HL-60 (cell line): ENCODE measurements around the gene ANKRD6.
"Not testable (repeated sequence)": the region's sequence is repeated elsewhere in the genome, so short reads cannot be mapped to it uniquely, and the experiment has no call there.

Experiments
- DNase-seq, 2 experiments: peaks; one replicate each; pipeline ENCODE4 v3.0.0-alpha.2; 2010 to 2020; ENCODE audit warnings: low read depth in 1 of 2, low spot score in 1 of 2
- H3K27ac ChIP-seq: fragments of 250-450 bp; sonication (Bioruptor Pico); replicated peaks from 2 replicates; pipeline ENCODE4 v1.5.1; 2020; ENCODE audit warnings: mild to moderate bottlenecking, moderate library complexity
- H3K27me3 ChIP-seq: fragments of 250-450 bp; sonication (Bioruptor Pico); 2 replicates; pipeline ENCODE4 v1.5.1; 2021; ENCODE audit warnings: mild to moderate bottlenecking, moderate library complexity; ENCODE audit not compliant: insufficient read depth, poor library complexity, severe bottlenecking
- H3K4me3 ChIP-seq: replicated peaks from 2 replicates; pipeline ENCODE4 v1.5.1; 2011; ENCODE audit warnings: mild to moderate bottlenecking, control low read depth, low read length; ENCODE audit not compliant: insufficient read depth
- GABPA ChIP-seq: IDR thresholded peaks from 2 replicates; pipeline ENCODE4 v1.6.1; 2012; ENCODE audit warnings: low read depth
- POLR2AphosphoS5 ChIP-seq: IDR thresholded peaks from 2 replicates; pipeline ENCODE4 v1.6.1; 2012; ENCODE audit warnings: low read depth
- SPI1 ChIP-seq: IDR thresholded peaks from 2 replicates; pipeline ENCODE4 v1.6.1; 2012; ENCODE audit warnings: low read depth, mild to moderate bottlenecking, borderline replicate concordance
- TF ChIP-seq, protein P1 (sequence below): IDR thresholded peaks from 2 replicates; pipeline ENCODE4 v1.6.1; 2012; ENCODE audit warnings: low read depth; ENCODE audit not compliant: insufficient replicate concordance
- TF ChIP-seq, protein P2 (sequence below): IDR thresholded peaks from one replicate; pipeline ENCODE4 v1.5.1; 2011; ENCODE audit warnings: low read length, control low read depth, inconsistent platforms; ENCODE audit not compliant: insufficient read depth

The ANKRD6 gene

DNA sequence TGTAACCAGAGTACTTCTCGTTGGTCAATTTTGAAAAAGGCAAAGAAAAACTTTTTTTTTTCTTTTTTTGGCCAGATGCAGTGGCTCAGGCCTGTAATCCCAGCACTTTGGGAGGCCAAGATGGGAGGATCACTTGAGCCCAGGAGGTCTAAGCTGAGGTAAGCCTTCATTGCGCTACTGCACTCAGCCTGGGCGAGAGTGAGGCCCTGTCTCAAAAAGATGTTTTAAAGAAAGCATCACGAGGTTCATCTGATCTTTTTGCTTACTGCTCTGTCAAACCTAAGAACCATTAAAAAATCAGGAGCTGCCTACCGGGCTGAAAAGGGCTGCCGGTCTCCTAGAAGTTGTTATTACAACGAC, 205.0 kb downstream of the ANKRD6 start:
- H3K27ac ChIP-seq: peak overlapping the region; percentile 97
- TF ChIP-seq, protein P1, sequence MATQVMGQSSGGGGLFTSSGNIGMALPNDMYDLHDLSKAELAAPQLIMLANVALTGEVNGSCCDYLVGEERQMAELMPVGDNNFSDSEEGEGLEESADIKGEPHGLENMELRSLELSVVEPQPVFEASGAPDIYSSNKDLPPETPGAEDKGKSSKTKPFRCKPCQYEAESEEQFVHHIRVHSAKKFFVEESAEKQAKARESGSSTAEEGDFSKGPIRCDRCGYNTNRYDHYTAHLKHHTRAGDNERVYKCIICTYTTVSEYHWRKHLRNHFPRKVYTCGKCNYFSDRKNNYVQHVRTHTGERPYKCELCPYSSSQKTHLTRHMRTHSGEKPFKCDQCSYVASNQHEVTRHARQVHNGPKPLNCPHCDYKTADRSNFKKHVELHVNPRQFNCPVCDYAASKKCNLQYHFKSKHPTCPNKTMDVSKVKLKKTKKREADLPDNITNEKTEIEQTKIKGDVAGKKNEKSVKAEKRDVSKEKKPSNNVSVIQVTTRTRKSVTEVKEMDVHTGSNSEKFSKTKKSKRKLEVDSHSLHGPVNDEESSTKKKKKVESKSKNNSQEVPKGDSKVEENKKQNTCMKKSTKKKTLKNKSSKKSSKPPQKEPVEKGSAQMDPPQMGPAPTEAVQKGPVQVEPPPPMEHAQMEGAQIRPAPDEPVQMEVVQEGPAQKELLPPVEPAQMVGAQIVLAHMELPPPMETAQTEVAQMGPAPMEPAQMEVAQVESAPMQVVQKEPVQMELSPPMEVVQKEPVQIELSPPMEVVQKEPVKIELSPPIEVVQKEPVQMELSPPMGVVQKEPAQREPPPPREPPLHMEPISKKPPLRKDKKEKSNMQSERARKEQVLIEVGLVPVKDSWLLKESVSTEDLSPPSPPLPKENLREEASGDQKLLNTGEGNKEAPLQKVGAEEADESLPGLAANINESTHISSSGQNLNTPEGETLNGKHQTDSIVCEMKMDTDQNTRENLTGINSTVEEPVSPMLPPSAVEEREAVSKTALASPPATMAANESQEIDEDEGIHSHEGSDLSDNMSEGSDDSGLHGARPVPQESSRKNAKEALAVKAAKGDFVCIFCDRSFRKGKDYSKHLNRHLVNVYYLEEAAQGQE: no peak
- TF ChIP-seq POLR2AphosphoS5 (no peak), GABPA (no peak), SPI1 (no peak)
- TF ChIP-seq, protein P2, sequence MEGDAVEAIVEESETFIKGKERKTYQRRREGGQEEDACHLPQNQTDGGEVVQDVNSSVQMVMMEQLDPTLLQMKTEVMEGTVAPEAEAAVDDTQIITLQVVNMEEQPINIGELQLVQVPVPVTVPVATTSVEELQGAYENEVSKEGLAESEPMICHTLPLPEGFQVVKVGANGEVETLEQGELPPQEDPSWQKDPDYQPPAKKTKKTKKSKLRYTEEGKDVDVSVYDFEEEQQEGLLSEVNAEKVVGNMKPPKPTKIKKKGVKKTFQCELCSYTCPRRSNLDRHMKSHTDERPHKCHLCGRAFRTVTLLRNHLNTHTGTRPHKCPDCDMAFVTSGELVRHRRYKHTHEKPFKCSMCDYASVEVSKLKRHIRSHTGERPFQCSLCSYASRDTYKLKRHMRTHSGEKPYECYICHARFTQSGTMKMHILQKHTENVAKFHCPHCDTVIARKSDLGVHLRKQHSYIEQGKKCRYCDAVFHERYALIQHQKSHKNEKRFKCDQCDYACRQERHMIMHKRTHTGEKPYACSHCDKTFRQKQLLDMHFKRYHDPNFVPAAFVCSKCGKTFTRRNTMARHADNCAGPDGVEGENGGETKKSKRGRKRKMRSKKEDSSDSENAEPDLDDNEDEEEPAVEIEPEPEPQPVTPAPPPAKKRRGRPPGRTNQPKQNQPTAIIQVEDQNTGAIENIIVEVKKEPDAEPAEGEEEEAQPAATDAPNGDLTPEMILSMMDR: no peak
- H3K4me3 ChIP-seq: peak overlapping the region; percentile 66
- no peak for DNase-seq
- H3K27me3 ChIP-seq: no peaks in the 10 kb centered on the region

DNA sequence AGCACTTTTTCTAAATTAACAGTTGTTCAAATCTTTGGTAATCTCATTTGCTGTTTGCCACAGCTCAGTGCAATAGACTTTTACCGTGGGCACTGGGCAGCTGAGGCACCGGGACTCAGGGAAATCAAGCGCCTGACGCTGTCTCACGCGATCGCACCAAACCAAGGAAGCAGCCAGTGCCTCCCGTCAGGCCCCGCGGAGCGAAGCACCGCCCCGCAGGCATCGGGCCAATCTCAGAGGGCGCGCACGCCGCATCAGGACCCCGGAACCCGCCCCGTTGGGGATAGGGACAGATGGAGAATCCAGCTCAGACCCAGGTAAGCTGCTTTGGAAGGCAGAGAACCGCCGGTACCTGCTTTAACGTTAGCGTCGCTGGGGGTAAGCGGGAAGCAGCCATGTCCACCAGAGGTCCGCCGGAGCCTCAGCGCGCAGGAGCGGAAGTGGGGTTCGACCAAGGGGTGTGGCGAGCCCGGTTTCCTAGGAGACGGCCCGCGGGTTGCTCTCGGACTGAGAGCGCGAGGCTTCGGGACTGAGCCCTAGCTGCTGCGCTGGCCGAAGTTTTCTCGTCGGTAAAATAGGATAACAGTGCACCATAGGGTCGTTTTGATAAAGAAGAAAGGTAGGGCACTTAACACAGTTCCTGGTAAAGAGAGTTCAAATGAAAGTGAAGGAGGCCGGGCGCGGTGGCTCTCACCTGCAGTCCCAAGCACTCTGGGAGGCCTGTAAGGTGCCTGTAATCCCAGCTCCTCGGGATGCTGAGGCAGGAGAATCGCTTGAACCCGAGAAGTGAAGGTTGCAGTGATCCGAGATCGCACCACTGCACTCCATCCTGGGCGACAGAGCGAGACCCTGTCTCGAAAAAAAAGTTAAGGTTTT, 205.6 kb downstream of the ANKRD6 start, which contains the start of gene LYRM2:
Gene LYRM2, minus strand, starts transcription at position 428 of the 876 bp plus-strand sequence. Its CDS starts 31 bp downstream, at position 397.
- no peaks in the 10 kb centered on the region for H3K27me3 ChIP-seq
- DNase-seq: peak; percentile 71 to 94
- peak within 1 kb of the TSS; percentile 97 for H3K27ac ChIP-seq
- TF ChIP-seq SPI1 (peak; percentile 85), POLR2AphosphoS5 (peak; percentile 97), GABPA (no peak)
- TF ChIP-seq, protein P1: no peak
- H3K4me3 ChIP-seq: peak within 1 kb of the TSS; percentile 66

DNA sequence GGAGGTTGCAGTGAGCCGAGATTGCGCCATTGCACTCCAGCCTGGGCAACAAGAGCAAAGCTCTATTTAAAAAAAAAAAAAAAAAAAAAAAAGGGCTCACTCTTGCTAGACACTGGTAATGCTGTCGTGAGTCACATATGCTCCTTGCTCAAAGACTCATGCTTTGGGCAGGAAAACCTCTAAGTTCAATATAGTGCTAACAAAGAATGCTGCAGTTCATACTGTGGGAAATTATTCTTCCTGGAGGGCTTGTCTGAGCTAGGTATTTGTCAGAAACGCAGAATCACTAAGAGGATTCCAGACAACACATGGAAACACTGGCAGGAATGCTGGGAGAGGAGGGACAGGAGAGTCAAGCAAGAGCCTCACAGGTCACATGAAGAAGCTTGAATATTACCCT, 207.9 kb downstream of the ANKRD6 start:
- no peak for TF ChIP-seq POLR2AphosphoS5
- no peak for TF ChIP-seq GABPA
- TF ChIP-seq, protein P1: no peak
- TF ChIP-seq, protein P2: no peak
- TF ChIP-seq SPI1: no peak
- H3K27ac ChIP-seq: no peak overlapping the region
- no peak for DNase-seq

DNA sequence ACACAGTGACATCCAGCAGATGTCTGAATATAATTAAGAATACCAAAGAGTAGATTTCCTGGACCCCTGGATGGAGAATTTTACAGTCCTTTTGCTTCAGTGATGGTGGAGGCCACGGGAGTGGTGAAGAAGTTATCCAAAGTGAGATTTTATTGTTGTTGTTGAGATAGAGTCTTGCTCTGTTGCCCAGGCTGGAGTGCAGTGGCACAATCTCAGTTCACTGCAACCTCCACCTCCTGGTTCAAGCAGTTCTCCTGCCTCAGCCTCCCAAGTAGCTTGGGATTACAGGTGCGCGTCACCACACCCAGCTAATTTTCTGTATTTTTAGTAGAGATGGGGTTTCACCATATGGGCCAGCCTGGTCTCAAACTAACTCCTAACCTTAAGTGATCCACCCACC, 208.6 kb downstream of the ANKRD6 start:
- not testable (repeated sequence) for H3K27me3 ChIP-seq, H3K27ac ChIP-seq, H3K4me3 ChIP-seq, DNase-seq

More for the DNA sequence above, 207.9 kb downstream of the ANKRD6 start:
- no peak overlapping the region for H3K4me3 ChIP-seq
- no peaks in the 10 kb centered on the region for H3K27me3 ChIP-seq
